T-helper 2 cell treated with Interferon-gamma antibody and Interleukin-4, amounts not matched to agents 100 ng/mL and 5 ng/mL, for 36 hours (primary cell): Measurements from ENCODE around the gene NCAPG2. TPM values are rescaled to one million over a fixed set of nuclear protein-coding genes. Genes with fewer than 3 reads are reported as not detected.
"Not testable (repeated sequence)": the region's sequence is repeated elsewhere in the genome, so short reads cannot be mapped to it uniquely, and the experiment has no call there.

Experiments
- intact Hi-C: fragments of 100-400 bp; cut with micrococcal nuclease; formaldehyde crosslinking; loops from one replicate; pipeline ENCODE4 v1.15.1; 2023
- total RNA-seq: library from RNA; stranded (reverse); gene quantifications from 2 replicates; pipeline ENCODE4 v1.2.3, GENCODE V29; 2022

NCAPG2 gene
- total RNA-seq, 1 donor from 2014 or later = 126 TPM

DNA sequence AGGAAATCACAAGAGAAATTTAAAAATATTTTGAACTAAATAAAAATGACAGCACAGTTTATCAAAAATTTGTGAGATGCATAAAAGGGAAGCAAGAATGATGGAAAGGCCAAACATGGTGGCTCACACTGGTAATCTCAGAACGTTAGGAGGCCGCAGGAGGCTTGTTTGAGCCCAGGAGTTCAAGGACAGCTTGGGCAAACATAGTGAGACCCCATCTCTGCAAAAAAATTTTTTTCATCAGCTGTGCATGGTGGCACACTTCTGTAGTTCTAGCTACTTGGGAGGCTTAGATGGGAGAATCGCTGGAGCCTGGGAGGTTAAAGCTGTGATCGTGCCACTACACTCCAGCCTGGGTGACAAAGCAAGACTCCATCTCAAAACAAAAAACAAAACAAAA is 62.5 kb downstream of the NCAPG2 start:
- intact Hi-C loops = no loop called here

DNA sequence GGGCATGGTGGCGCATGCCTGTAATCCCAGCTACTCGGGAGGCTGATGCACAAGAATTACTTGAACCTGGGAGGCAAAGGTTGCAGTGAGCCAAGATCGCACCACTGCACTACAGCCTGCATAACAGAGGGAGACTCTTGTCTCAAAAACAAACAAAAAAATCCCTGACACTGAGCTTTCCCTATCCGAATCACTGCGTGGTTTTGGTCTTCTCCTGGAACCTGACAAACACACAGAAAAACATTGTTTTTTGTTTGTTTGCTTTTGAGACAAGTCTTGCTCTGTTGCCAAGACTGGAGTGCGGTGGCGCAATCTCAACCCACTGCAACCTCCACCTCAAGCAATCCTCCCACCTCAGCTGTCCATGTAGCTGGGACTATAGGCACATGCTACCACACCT is 66.6 kb downstream of the NCAPG2 start:
- intact Hi-C loops = no loop called here

DNA sequence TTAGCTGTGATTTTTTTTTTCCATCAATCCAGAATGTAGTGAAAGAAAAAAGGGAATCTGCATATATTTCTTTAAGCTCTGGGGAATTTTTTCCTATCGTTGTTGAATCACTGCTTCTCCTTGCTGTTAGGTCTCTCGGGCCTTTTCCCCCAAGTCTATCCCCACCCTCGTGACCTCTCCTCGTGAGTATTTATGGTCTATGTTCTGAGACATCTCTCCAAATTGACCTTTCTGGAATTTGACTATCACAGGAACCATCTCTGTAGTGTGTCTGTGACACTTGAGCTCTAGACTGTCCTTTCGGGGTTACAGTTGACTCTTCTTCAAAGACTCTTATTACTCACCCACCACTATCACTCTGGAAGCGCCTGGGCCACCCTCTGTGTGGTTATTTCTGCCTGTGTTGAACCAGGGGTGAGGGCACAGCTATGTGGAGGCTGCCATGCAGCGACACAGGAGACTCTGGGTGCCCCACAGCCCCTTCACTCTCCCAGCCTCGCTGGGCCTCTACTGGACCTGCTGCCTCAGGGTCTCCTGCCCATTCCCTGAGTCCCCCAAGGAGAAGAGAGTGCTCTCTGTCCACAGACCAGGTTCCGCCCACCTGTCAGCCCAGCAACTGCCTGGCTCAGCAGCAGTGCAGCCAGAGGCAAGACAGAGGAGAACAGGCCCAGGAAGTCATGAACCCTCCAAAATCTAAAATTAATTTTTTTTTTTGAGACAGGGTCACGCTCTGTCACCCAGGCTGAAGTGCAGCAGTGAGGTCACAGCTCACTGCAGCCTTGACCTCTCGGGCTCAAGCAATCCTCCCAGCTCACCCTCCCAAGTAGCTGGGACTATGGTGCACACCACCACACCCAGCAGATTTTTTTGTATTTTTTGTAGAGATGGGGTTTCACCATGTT is 71.3 kb downstream of the NCAPG2 start:
- intact Hi-C loops = no loop called here

DNA sequence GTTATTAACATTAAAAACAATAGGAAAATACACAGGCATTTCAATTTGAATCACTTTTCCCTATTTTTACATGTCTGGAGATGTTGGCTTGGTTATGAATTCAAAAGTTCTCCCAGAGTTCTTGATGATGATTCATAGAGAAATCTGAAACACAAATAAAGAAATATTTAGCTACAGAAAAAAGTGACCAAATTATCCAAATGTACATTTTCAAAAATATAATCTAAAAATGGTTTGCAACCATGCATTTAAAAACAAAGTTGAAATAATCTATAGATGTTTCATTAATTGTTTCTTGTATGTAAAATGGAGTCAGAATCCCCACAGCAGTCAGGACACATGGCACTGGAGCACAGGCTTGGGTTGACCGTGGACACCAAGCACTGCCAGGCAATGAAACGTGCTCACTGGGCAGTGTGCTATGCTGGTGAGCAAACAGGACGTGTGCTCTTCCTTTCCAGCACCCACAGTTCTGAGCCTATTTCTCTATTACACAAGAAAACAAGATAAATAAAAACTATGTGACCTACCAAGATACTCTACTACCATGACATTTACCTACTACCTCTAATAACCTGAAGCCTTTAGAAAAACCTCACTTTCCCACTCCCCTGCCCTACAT is 72.9 kb downstream of the NCAPG2 start:
- intact Hi-C loops = no loop called here

DNA sequence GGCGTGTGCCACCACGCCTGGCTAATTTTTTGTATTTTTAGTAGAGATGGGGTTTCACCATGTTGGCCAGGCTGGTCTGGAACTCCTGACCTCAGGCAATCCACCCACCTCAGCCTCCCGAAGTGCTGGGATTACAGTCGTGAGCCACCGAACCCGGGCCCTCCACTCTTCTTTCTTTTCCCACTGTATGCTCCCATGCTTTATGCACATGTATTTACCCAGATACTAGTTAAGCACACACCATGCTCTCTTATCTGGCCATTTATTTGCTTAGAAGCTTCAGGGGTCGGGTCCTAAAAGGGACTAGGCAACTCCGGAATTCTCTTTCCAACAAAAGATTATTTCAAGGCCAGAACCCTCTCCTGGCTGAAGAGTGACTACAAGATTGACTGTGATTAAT is 78.3 kb downstream of the NCAPG2 start:
- intact Hi-C loops = not testable (repeated sequence)

DNA sequence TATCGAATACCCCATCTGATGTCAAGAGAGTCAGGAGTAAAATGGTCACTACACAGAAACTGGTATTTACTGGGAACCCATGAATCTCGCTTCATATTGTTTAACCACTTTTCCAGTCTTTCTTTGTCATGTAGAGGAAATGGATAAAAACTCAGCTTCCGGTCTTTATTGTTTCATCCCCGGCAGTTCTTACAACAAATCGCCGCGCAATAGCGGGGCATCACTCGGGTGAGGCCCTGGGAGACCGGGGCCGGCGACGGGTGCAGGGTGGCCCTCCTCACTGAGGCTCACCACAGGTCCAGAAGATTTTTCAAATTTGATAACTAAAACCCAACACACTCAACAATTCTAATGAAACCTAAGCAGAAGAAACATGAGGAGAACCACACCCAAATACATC is 81.4 kb downstream of the NCAPG2 start:
- intact Hi-C loops = no loop called here

DNA sequence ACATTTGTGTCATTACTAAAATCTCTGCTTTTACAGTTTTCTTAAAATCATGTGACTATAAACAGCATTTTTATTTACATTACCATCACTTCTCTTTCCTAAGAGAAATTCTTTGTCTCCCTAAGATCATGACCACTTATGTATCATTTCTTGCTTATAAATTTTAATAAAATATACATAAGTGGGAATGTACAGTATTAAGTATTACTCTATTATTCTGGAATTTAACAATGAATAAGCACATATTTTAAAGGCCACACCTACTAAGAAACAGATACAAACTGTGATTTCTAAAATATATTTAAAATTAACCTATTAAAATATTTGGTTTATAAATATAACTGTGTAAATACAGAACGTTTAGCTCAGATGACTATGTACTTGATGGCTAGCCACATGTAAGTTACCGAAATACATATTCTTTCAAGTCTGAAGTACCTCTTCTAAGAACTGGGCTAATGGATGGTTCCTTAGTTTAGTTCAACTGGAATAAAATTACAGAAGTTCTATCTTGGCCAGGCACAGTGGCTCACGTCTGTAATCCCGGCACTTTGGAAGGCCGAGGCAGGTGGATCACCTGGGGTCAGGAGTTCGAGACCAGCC is 83.7 kb downstream of the NCAPG2 start:
- intact Hi-C loops = no loop called here

DNA sequence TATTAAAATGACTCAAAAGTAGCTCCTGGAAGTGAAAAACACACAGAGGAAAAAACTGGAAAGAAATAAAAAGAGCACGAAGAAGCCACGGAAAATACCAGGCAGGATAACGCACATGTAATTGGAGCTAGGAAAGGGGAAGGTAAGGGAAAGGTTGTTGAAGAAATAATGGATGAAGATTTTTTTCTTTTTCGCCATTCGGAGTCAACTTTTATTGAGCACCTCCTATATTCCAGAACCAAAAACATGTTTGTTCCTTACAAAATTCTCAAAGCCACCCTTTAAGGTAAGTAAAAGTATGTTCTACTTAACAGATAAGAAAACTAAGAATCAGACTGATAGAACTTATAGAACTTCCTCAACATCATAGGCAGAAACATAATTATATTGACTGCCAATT is 84.2 kb downstream of the NCAPG2 start:
- intact Hi-C loops = no loop called here

DNA sequence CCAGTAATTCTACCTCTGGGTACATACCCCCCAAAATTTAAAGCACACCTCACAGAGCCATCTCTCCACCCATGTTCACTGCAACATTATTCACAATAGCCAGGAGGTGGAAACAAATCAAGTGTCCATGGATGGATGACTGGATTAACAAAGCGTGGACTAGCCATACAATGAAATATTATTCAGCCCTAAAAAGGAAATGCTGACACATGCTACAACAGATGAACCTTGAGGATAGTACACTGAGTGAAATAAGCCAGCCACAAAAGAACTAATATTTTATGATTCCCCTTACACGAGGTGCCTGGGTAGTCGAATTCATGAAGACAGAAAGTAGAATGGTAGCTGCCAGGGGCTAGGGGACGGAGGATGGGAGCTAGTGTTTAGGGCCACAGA is 85.9 kb downstream of the NCAPG2 start:
- intact Hi-C loops = no loop called here

DNA sequence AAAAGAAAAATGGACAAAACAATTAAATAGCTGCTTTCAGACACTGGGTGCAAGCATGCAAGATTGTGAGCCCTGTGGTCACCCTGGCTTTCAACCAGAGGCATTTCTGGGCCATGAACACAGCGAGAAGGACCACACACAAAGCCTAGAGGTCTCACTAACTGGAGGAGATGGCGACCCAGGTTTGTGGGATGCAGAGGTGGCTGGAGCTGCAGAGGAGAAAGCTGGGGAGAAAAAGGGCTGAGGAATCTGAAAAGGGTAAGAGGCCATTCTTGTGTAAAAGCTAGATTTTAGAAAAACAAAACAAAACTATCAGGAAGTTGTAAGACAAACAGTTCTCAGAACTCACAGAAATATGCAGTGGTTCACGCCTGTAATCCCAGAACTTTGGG is 86.9 kb downstream of the NCAPG2 start:
- intact Hi-C loops = no loop called here

DNA sequence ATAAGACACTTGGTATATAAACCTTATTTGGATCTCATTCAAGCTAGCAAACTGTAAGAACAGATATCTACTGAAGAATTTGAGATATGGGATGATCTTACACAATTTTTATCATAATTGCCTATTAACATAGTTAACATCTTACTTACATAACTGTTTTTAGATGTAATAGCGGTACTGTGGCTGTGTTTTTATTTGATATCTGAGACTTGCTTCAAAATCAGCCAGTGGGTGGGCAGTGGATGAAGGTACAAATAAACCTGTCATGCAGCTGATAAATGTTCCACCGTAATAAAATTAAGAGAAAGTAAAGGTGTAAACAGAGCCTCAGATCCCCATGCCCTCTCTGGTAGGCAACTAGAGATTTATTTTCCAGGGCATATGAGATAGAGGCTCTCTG is 88.6 kb downstream of the NCAPG2 start:
- intact Hi-C loops = no loop called here

DNA sequence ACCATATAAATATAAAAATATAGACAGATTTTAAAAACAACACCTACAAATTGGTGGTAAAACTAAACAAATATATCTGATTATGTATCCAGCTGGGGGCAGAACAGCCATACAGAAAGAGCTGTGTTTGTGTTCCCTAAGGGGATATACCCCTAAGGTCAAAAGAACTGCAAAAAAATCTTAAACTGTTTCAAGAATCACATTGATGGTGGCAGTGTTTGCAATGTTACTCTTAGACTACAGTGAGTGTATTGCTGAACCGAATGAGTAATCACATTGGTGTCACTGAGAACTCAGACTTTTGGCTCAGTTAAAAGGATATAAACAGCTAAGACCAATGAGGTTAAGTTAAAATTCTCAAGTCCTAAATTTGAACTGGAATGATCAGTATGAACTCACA is 89.9 kb downstream of the NCAPG2 start:
- intact Hi-C loops = no loop called here

DNA sequence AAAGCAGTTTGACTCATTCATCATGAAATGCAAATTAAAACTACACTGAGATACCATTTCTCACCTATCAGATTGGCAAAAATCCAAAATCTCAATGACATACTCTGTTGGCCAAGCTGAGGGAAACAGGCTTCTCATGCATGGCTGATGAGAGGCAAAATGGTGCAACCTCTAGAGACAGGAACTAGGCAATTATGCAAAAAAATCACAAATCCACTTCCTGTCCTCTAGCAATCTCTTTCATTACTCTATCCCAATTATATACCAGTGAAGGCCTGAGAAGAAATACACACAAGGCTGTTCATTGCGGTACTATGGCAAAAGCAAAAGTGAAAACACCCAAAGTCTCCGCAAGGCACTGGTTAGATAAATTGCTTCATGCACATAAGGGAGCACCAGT is 91.1 kb downstream of the NCAPG2 start:
- intact Hi-C loops = no loop called here

DNA sequence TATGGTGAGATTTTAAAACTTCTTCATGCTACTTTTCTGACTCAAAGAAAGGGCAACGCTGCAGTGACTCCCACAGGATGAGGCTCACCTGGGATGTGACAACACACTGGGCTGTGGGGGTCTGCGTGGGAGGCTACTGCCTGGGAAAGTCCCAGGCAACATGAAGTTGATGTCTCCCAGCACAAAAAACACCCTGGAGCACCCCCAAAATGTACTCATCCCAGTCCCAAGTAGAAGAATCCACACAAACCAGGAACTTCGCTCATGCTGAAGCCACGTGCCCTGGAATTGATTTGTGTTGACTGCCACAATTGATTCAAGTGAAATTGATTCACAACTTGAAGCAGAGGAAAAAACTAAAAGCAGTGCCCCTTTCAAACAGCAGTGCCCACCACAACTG is 92.1 kb downstream of the NCAPG2 start:
- intact Hi-C loops = no loop called here

DNA sequence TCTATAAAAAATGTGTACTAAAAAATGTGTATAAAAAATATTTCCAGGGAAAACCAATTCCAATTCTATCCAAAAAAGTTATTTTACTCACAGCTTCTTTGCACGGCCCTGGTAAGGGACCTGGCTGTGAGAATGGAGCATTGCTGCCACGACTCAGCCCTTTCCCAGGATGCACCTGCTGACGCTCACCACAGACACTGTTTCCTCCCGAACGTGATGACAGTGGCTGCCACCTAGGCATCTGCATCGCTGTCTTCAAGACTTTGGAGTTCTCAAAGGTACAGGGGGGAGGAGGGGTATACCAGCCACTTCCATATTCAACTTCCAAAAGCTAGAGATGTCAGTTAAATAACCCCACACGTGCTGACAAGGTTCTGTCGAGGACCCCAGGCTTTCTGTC is 93.1 kb downstream of the NCAPG2 start:
- intact Hi-C loops = no loop called here

DNA sequence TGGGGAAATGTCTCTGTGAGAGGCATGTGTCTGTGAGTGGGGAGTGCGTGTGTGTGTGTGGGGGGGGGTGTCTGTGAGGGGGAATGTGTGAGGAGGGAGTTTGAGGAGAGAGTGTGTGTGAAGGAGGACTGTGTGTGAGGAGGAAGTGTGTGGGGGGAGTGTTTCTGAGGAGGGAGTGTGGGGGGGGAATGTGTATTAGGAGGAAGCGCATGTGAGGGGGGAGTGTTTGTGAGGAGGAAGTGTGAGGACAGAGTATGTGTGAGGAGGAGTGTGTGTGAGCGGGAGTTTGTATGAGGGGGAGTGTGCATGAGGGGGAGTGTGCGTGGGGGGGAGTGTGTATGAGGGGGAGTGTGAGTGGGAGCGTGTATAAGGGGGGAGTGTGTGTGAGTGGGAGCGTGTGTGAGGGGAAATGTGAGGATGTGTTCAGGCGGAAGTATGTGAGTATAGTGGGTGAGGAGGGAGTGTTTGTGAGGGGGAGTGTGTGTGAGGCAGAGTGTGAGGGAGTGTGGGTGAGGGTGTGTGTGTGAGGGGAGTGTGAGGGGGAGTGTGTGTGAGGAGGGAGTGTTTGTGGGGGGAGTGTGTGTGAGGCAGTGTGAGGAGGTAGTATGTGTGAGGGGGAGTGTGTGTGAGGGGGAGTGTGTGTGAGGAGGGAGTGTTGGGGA is 95.2 kb downstream of the NCAPG2 start:
- intact Hi-C loops = no loop called here

DNA sequence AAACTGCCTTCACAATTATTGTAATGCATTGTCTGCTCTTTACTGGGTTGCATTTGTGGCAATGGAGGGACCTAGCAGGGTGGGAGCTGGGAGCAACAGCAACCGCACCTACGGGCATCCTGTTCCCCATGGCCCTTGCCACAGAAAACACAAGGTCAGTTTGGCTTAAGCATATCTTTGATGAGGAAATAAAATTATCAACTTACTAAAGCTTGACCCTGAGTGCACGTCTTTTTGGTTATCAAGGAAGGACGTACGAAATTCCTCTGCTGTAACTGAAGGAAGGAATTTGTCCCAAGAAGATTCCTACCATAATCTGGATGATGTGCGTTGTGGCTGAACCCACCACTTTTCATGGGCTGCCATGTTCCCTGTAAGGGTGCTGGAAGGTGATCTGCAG is 97.0 kb downstream of the NCAPG2 start:
- intact Hi-C loops = no loop called here

DNA sequence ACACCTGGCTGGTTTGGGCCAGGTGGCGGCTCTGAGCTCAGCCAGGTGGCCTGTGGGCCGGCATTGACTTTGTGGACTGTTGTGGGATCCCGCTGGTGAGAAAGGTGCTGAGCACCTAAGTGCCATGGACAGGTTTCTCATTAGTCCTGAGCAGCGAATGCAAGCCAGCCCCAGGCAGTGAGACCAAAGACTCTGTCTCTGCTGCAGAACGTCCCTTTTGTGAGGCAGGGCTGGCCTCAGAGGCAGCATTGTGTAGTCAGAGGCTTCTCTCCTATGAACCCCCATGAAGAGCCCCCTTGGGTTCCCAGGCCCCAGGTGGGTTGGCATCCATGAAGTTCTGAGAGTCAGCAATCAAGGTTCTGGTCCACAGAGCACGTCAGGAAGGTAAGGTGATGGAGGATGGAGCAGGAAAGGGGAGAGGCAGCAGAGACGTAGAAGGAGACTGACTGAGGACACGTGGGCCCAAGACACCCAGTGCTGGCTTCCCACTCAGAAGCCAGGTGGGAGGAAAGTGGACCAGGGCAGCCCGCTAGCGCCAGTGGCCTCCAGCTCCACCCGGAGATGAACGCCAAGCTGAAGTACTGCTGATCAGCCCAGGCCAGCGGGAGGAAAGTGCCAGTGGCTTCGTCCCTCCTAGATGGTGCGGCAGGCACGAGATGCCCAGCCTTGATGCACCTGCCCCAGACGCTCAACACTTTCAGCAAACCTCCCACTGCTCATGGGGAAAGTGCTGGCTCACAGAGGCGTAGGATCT is 97.8 kb downstream of the NCAPG2 start:
- intact Hi-C loops = no loop called here

DNA sequence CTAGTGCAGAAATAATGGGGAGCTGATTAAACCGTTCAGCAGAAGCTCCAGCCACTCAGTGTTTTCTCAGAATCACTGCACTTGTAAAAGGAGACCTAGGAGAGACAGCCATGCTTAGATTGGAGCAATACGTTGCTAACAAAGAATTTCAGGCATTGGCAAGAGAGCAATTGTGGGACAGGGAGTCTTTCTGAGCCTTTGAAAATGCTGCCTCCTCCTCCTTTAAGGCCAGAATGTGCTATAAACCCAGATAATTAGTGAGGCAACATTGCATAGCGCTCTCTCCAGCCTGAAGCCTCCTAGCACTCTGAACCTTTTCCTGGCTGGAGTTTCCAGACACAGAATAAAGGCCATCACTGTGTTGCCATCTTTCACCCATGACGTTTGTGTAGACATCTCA is 98.5 kb downstream of the NCAPG2 start:
- intact Hi-C loops = no loop called here

DNA sequence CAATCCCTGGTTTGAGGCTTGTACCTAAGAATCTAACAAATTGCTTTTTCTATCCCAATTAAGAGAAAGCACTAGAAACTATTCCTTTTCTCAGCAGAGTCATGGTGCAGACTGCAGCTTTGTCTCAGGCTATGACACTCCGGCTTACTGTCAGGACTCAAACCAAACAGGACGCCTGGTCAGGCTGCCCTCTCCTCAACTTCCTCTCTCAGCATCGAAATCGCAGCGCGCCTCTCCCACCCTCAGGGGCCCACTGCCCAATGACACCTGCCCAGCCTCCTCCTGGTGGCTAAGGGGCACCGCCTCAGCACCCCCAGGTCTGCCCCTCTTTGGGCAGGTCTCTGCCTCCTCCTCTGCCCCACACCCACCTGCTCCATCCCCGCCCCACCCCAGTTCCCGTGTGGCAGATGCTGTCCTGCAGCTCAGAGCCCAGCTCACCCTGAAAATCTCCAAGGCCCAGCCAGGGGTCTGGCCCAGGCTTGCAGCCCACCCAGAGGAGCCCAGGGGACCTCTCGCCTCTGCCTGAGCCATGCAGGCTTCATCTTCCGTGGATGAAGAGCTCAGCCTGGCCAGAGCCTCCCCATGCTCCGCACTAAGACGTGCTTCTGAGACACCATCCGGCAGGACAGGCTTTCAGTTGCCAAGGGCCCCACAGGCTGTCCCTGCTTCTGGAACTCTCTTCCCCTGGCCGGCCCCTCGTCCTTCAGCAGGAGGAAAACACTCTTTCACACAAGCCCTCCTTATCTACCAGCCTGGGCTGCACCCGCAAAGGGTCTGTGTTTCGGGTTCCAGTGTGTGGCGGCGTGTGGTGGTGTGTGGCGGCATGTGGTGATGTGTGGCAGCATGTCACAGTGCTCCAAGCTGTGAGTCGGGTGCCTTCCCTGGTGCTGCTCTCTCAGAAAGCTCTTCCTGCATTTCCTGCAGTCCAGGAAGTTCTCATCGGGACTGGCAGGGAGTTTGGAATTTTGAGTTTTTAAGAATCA is 100.5 kb downstream of the NCAPG2 start:
- intact Hi-C loops = no loop called here
